ENCODE data around the gene ULK4.
"Not testable (repeated sequence)": the region's sequence is repeated elsewhere in the genome, so short reads cannot be mapped to it uniquely, and the experiment has no call there.

ULK4 gene

GRCh38 chr3:41863024-41863423, 98.9 kb downstream of the ULK4 start:
- DNase-seq: no peak

DNA sequence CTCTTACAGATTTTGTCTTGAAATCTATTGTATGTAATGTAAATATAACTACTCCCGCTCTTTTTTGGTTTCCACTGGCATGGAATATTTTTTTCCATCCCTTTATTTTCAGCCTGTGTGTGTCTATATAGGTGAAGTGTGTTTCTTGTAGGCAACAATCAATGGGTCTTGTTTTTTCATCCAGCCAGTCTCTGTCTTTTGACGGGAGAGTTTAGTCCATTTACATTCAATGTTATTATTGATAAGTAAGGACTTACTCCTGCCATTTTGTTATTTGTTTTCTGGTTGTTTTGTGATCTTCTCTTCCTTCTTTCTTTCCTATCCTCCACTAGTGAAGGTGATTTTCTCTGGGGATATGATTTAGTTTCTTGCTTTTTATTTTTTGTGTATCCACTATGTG, 101.4 kb downstream of the ULK4 start:
- not testable (repeated sequence) for DNase-seq

DNA sequence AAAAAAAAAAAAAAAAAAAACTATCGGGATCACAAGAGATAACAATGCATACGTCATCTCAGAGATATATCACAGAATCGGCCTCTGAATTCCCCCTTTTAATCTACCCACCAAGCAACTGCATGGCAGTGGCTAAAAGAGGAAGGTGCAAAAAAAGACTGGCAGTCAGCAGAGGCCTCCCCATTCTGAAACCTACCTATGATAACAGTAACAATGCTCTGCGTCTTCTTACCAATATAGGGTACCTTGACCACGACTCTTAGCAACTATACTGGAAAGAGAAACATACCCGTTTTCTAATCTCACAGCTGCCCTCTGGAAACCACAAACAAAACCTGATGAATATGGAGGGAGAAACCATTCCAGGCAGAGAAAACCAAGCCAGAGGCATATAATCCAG, 106.9 kb downstream of the ULK4 start:
- no peak for DNase-seq

DNA sequence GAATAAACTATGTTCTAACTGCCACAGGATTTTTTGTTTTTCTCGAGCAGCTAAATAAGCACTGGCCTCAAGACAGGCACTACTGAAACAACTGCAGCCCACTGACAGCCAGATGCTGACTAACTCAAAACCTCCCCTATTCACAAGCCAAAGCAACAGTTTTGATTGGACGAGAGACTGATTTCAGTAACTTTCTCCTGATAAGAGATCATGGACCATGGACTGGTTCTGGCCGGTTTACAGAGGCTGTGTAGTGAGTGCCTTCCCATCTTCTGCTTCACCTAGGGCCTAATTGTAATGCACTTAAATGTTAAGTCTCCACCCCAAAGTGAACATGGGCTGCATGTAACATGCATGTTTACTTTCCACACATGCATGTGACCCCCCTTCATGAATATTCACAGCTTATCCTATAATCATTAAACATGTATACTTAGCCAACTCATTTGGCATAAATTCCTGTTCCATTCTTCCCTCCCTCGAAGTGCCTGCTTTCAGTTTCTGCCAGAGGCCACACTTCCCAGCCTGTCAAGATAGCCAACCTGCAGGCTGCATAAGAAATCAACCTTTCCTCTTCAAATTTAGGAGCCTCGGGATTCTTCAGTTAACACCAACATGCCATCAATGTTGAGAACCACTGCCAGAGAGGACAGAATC, 108.2 kb downstream of the ULK4 start:
- no peak for DNase-seq

- no peak for DNase-seq
Observed at GRCh38 chr3:41848753-41849574, 112.9 kb downstream of the ULK4 start.

DNA sequence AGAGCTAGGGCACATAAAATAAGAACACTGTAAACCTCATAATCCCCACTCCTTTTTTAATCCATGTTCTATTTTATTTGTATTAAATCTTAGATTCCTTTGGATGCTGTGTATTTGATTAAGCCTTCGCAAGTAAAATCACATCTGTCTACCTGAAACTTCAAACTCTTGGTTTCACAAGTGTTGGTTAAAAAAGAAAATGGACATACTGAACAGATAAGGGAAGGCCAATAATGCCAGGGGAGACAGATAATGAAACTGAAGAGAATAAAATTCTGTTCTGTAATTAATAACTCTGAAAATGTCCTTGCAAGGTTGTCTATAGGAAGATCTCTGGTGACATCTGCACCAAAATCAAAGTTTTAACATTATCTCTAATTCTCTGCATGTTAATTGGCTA, 114.2 kb downstream of the ULK4 start:
- no peak for DNase-seq

DNA sequence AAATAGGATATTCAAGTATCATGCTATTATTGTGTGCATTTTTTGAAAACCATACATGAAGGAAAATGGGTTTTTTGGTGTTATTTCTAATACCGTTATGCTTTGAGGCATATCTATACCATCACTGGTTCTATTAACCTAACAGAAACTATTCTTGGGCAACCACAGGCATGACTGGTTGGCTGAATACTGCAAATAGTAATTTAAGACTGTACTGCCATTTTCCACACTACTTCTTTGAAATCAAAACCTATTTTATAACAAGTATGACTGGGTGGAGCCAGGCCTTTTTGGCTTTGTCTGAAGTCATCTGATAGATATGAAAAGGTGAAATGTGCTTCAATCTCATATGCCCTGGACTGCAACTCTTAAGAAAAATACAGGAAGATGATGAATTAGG, 115.1 kb downstream of the ULK4 start:
- DNase-seq: no peak

DNA sequence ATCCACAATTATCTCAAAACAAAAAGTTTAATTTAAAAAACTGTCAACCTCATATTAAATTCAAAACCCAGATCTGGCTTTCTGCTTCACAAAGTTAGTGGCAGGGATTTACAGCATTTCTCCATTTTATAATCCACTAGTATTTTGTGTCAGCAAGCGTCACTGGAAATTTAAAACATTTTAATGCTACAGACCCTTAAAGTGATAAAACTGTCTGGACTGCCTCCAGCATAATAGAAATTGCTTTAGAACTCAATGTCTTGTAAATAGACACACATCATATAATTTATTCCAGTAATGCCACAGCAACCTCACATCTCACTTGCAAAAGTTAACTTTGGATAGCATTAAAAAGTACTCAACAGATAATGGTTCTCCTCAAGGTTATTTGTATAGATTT, 116.1 kb downstream of the ULK4 start:
- no peak for DNase-seq

DNA sequence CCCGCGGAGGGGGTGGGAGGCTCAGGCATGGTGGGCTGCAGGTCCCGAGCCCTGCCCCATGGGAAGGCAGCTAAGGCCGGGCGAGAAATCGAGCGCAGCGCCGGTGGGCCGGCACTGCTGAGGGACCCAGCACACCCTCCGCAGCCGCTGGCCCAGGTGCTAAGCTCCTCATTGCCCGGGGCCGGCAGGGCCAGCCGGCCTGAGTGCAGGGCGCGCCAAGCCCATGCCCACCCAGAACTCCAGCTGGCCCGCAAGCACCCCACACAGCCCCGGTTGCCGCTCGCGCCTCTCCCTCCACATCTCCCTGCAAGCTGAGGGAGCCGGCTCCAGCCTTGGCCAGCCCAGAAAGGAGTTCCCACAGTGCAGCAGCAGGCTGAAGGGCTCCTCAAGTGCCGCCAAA, 117.6 kb downstream of the ULK4 start:
- not testable (repeated sequence) for DNase-seq

DNA sequence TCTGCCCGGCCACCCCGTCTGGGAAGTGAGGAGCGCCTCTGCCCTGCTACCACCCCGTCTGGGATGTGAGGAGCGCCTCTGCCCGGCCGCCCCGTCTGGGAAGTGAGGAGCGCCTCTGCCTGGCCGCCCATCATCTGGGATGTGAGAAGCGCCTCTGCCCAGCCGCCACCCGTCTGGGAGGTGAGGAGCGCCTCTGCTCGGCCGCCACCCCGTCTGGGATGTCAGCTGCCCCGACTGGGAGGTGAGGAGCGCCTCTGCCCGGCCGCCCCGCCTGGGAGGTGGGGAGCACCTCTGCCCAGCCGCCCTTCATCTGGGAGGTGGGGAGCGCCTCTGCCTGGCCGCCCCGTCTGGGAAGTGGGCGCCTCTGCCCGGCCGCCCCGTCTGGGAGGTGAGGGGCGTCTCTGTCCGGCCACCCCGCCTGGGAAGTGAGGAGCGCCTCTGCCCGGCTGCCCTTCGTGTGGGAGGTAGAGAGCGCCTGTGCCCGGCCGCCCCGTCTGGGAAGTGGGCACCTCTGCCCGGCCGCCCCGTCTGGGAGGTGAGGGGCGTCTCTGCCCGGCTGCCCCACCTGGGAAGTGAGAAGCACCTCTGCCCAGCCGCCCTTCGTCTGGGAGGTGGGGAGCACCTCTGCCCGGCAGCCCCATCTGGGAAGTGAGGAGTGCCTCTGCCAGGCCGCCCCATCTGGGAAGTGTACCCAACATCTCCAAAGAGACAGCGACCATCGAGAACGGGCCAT, 120.8 kb downstream of the ULK4 start:
- not testable (repeated sequence) for DNase-seq

DNA sequence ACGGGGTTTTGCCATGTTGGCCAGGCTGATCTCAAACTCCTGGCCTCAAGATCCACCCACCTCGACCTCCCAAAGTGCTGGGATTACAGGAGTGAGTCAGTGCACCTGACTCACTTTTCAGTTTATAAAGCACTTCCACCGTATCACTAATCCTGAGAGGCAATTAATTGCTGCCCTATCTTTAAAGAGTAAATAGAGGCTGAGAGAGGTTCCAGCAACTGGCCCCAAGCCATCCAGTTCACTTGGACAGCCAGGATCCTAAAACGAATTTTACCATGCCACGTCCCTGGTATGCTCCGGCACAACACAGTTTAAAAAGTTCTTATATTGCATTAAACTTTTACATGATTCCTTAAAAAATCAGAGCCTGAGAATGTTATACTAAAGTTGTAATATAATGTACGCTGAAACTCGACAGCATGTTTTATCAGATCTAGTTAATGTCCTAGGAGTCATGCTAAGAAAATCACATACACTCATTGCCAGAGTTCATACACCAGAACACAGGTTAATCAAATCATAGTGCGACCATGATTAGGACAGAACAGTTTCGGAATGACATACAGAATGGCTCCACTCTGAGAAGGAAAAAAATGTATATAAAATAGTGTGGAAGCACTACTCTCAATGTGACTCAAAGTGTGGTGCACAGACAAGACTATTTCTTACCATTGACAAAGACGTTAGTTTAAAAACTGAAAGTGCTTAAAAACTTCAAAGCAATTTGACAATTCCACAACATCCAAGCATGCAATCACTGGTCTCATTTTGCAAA, 125.4 kb downstream of the ULK4 start:
- no peak for DNase-seq

DNA sequence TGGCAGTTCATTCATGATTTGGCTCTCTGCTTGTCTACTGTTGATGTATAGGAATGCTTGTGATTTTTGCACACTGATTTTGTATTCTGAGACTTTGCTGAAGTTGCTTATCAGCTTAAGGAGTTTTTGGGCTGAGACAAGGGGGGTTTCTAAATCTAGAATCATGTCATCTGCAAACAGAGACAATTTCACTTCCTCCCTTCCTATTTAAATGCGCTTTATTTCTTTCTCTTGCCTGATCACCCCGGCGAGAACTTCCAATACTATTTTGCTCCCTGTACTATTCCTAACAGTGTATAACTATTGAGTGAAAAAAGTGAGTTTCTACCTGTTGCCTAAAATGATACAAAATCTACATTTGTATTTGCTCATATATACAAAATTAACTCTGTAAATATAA, 128.3 kb downstream of the ULK4 start:
- no peak for DNase-seq

DNA sequence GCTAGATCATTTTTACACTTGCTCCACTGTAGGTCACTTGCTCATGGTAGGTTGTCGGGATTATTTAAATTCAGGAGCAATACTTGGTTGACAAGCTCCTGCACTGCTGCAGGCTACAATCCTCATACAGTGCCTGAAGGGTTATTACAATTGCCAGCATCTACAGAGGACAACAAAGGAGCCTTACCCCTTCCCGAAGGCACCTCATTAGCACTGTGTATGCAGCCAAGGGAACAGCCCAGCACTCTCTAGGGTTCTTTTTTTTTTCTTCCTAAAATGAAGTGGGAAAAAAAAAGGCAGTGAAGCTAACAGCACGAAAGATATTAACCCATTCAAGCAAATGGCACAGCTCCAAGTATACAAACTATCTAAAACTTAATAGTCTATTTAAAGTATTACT, 142.7 kb downstream of the ULK4 start:
- DNase-seq: no peak

DNA sequence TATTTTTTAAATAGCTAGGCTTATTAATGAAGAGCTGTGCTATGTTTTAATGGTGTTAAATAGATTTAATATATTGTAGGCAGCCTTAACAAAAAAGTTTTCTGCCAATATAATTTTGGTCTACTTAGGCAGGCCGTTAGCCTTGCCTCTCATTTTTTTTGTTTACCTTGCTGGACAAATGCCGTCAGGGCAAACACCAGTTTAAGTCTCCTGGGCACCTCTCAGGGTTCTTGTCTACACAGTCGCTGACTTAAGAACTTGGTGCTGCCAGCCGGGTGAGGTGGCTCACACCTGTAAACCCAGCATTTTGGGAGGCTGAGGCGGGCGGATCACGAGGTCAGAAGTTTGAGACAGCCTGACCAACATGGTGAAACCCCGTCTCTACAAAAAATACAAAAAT, 153.3 kb downstream of the ULK4 start:
- no peak for DNase-seq

GRCh38 chr3:41808152-41808551, 153.8 kb downstream of the ULK4 start:
- no peak for DNase-seq

DNA sequence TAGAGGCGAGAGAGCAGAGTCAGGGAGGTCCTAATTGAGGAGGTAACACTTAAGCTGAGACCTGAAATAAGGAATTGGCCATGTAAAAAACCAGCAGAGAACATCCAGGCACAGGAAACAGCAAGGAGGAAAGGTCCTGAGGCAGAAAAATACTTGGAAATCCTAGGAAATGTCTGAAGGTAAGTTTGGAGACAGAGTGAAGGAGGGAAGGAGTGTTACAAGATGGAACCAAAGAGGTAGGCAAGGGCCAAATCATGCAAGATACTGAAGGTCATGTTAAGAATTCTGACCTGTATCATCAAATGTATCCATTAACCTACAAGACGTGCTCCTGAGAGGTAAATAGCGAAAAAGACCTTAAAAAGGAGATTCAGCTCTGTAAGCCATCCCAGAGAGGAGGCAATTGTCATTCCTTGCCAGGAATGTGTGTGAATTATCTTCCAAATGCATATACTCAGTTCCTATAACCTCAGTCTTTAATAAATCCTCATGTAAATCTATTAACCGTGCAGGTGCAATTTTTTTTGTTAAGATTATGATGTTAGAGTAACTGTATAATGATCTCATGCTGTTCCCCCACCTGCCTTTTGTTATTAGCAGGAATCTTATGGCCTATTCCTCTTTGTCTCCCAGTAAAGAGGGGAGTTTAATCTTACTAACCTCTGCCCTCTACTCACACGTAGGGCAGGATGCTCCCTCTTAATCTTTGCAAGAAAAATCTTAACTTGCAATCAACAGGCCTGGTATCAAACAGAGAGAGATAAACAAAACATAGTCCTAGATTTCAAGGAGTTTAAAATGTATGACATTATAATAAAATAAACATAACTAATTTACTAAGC, 166.9 kb downstream of the ULK4 start:
- DNase-seq: no peak

DNA sequence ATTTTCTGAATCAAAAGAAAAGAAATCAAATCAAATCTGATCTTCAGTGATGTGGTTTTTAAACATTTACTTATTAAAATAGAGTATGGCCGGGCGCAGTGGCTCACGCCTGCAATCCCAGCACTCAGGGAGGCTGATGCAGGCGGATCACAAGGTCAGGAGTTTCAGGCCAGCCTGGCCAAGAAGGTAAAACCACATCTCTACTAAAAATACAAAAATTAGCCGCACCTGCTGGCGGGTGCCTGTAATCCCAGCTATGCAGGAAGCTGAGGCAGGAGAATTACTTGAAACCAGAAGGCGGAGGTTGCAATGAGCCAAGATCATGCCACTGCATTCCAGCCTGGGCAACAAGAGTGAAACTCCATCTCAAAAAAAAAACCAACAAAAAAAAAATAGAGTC, 169.1 kb downstream of the ULK4 start:
- no peak for DNase-seq

GRCh38 chr3:41769106-41769505, 192.8 kb downstream of the ULK4 start:
- DNase-seq: no peak

DNA sequence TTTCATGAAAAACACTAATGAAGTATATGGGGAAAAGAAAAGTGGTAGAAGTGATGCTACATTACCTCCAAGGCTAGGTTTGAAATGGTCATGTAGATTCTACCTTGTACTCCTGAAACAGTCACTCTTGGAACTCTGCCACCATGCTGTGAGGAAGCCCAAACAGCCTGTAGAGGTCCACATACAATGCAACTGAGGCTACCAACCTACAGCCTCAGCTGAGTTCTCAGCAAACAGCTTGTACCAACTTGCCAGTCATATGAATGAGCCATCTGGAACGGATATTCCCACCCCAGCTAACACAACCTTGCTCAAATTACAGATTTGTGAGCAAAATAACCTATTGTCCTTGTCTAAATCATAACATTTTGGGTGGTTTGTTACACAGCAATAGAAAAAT, 193.5 kb downstream of the ULK4 start:
- DNase-seq: no peak

GRCh38 chr3:41762867-41763266, 199.0 kb downstream of the ULK4 start:
- DNase-seq: not testable (repeated sequence)

GRCh38 chr3:41753651-41754050, 208.3 kb downstream of the ULK4 start:
- no peak for DNase-seq

GRCh38 chr3:41751597-41751996, 210.3 kb downstream of the ULK4 start:
- DNase-seq: no peak
